Central memory CD4-positive, alpha-beta T cell (primary cell): ENCODE data around the gene TIMM13.

Experiments
- DNase-seq: peaks from one replicate; pipeline ENCODE4 v3.0.0; 2022

TIMM13 gene

DNA sequence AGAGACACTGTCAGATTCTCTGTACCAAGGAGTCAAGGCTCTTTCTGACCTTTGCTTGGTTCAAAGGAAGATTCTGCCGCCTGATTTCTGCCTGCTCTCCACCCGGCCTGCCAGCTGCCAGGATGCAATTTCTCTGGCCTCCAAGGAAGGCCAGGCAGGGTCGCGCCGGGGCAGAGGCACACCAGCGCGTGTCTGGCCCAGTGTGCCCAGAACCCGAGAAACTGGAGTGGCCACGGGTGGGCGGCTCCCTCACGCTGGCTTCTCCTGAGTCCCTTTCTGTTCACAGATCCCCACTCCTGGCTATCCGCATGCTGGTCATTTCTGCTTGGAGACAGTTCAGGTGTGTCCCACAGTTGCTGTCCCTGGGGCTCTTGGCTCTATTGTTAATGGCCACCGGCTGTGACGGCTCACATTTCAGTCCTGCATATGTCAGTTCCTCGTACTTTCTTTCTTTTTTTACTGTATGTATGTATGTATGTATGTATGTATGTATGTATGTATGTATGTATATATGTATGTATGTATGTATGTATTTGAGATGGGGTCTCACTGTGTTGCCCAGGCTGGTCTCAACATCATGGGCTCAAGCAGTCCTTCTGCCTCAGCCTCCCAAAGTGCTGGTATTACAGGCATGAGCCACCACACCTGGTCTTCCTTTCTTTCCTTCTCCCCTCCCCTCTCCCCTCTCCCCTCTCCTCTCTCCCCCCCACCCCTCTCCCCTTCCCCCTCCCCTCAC, 50.4 kb downstream of the TIMM13 start:
- no peak for DNase-seq
